Lower leg skin (tissue), 4 donors: ENCODE data around the gene SLC35E2B. TPM values are rescaled to one million over a fixed set of nuclear protein-coding genes. Genes with fewer than 3 reads are reported as not detected.
"Not testable (repeated sequence)": the region's sequence is repeated elsewhere in the genome, so short reads cannot be mapped to it uniquely, and the experiment has no call there.

Experiments used
- DNase-seq, 2 donors: peaks; one replicate each; pipeline ENCODE4 v3.0.0-alpha.2; 2019; ENCODE audit warnings: low spot score in 2 of 2
- H3K4me3 ChIP-seq: fragments of 200-600 bp; sonication (generic); 2 replicates; pipeline ENCODE4 v1.5.1; 2017; ENCODE audit warnings: mild to moderate bottlenecking, low read depth; ENCODE audit not compliant: poor library complexity, severe bottlenecking
- POLR2A ChIP-seq, 2 donors: fragments of 450-650 bp; IDR thresholded peaks; one replicate each; pipeline ENCODE4 v1.6.1; 2016 to 2017; ENCODE audit warnings: antibody characterized with exemption in 2 of 2, mild to moderate bottlenecking in 1 of 2, moderate library complexity in 1 of 2
- WGBS, 2 donors: methylation state at CpG; one replicate each; pipeline ENCODE4 v1.1.5; 2018; 5-methylcytosine and 5-hydroxymethylcytosine counted together
- intact Hi-C: fragments of 100-400 bp; cut with DNase I; formaldehyde crosslinking; loops from one replicate; pipeline ENCODE4 v1.15.0; 2023; ENCODE audit warnings: low total_unique reads
- total RNA-seq, 4 donors: library from RNA; depleted of rRNA; stranded (reverse); fragments of >200 nt; gene quantifications; one replicate each; pipeline ENCODE4 v1.1.0, GENCODE V29; 2016
- TF ChIP-seq, protein P1 (sequence below), 3 donors: fragments of 450-650 bp; IDR thresholded peaks; one replicate each; pipeline ENCODE4 v1.5.1; 2016; ENCODE audit warnings: antibody characterized with exemption in 3 of 3, mild to moderate bottlenecking in 3 of 3, moderate library complexity in 2 of 3

SLC35E2B gene
- total RNA-seq, 4 donors from 2014 or later = 16.1 to 48.4 (median 31.4) TPM

GRCh38 chr1:1697358-1698183 is 5.0 kb upstream of the SLC35E2B start:
- peak in 1 of 2 donors; percentile 43 for DNase-seq
- intact Hi-C loops, H3K4me3 ChIP-seq: not testable (repeated sequence)
- 75 to 80% methylated on average over 17 of the region's 26 CpGs for WGBS, 2 donors

GRCh38 chr1:1696431-1697357 is 4.1 kb upstream of the SLC35E2B start:
- WGBS, 2 donors = 90 to 93% methylated on average over 15 to 16 of the region's 23 CpGs
- H3K4me3 ChIP-seq, intact Hi-C loops: not testable (repeated sequence)
- DNase-seq = peak in 1 of 2 donors; percentile 53

DNA sequence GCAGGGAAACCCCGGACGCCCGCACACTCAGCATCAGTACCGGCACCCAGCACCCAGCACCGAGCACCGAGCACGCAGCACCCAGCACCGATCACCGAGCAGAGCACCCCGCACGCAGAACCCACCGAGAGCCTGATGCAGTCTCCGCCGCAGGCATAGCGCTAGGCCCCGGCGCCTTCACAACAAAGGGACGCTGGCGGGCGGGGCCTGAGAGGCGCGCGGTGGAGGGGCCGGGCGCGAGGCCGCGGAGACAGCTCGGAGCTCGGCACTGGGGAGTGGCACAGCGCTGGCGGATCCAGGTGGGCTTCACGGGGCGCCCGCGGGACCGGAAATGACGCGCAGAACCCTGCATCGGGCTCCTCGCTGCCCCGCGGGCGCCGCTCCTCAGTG is 276 bp downstream of the SLC35E2B start:
- peak in 1 of 2 donors; percentile 63 for DNase-seq
- intact Hi-C loops = not testable (repeated sequence)
- peak overlapping the region; percentile 63 for H3K4me3 ChIP-seq
- 1% methylated on average over 16 to 18 of the region's 45 CpGs for WGBS, 2 donors

DNA sequence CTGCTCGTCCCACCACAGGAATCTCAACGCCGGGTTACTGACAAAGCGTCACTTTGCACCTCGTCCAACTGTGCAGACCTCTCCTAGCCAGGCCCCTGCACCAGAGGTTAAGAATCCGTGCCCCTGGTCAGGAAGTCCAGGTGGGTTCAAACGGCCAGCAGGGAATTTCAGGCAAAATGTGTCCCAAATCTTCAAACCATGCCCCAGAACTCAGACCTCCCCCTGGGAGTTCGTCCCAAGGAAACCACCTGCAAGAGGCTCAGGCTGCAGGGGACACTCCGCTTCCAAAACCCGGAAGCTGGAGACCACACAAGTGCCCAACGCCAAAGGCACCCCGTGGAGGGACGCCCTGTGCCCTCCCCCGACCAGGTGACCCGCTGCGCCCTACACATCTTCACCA is 1.2 kb downstream of the SLC35E2B start:
- no CpG with 5 or more reads among the region's 16 CpGs for WGBS, 2 donors
- intact Hi-C loops, DNase-seq, H3K4me3 ChIP-seq: not testable (repeated sequence)

- 91% methylated on average over 7 of the region's 7 CpGs for WGBS, 2 donors
- H3K4me3 ChIP-seq, DNase-seq, intact Hi-C loops: not testable (repeated sequence)
Observed at GRCh38 chr1:1689526-1689925, 3.1 kb downstream of the SLC35E2B start.

GRCh38 chr1:1687846-1688245 is 4.7 kb downstream of the SLC35E2B start:
- 90 to 93% methylated on average over 9 of the region's 9 CpGs for WGBS, 2 donors
- intact Hi-C loops = no loop called here
- no peak overlapping the region for H3K4me3 ChIP-seq
- TF ChIP-seq, protein P1, sequence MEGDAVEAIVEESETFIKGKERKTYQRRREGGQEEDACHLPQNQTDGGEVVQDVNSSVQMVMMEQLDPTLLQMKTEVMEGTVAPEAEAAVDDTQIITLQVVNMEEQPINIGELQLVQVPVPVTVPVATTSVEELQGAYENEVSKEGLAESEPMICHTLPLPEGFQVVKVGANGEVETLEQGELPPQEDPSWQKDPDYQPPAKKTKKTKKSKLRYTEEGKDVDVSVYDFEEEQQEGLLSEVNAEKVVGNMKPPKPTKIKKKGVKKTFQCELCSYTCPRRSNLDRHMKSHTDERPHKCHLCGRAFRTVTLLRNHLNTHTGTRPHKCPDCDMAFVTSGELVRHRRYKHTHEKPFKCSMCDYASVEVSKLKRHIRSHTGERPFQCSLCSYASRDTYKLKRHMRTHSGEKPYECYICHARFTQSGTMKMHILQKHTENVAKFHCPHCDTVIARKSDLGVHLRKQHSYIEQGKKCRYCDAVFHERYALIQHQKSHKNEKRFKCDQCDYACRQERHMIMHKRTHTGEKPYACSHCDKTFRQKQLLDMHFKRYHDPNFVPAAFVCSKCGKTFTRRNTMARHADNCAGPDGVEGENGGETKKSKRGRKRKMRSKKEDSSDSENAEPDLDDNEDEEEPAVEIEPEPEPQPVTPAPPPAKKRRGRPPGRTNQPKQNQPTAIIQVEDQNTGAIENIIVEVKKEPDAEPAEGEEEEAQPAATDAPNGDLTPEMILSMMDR (IDR thresholded peaks at IDR 0.05) = no peak
- no peak for TF ChIP-seq POLR2A (IDR thresholded peaks at IDR 0.05)
- no peak for DNase-seq

DNA sequence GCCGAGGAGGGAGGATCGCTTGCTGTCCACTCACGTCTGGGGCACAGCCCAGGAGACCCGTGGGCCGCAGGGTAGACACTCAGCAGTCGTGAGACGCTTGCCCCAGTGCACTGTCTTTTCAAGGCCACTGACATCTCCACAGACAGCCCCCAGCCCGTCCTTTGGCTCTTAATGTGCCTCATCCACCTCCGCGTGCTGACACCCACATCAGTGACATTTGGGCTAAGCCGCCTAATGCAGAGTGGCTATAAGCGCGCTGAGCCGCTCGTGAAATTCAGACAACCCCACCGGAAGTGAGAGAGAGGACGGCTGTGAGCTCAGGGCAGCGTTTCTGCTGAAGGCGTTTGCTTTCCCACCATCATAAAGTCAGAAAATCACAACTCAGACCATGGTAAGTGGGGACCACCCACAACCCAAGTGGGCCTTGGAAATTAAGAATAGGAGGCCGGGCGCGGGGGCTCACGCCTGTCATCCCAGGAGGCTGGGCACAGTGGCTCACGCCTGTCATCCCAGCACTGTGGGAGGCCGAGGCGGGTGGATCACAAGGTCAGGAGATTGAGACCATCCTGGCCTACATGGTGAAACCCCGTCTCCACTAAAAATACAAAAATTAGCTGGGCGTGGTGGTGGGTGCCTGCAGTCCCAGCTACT is 8.4 kb downstream of the SLC35E2B start:
- intact Hi-C loops = no loop called here
- no peak for DNase-seq
- H3K4me3 ChIP-seq = no peak overlapping the region
- WGBS, 2 donors = 88% methylated on average over 27 to 28 of the region's 28 CpGs
- TF ChIP-seq, protein P1 (IDR thresholded peaks at IDR 0.05) = no peak
- no peak for TF ChIP-seq POLR2A (IDR thresholded peaks at IDR 0.05)
